Stimulated activated CD4-positive, alpha-beta T cell treated with anti-CD3 and anti-CD28 coated beads, TNF-alpha, amount 100 ng/mL, for 48 hours (primary cell): ENCODE measurements around the gene SCRN3.
"Not testable (repeated sequence)": the region's sequence is repeated elsewhere in the genome, so short reads cannot be mapped to it uniquely, and the experiment has no call there.

Experiments
- DNase-seq, 3 donors: peaks; one replicate each; pipeline ENCODE4 v3.0.0-alpha.2; 2020; ENCODE audit warnings: low read depth in 3 of 3

Gene SCRN3, protein sequence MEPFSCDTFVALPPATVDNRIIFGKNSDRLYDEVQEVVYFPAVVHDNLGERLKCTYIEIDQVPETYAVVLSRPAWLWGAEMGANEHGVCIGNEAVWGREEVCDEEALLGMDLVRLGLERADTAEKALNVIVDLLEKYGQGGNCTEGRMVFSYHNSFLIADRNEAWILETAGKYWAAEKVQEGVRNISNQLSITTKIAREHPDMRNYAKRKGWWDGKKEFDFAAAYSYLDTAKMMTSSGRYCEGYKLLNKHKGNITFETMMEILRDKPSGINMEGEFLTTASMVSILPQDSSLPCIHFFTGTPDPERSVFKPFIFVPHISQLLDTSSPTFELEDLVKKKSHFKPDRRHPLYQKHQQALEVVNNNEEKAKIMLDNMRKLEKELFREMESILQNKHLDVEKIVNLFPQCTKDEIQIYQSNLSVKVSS

DNA sequence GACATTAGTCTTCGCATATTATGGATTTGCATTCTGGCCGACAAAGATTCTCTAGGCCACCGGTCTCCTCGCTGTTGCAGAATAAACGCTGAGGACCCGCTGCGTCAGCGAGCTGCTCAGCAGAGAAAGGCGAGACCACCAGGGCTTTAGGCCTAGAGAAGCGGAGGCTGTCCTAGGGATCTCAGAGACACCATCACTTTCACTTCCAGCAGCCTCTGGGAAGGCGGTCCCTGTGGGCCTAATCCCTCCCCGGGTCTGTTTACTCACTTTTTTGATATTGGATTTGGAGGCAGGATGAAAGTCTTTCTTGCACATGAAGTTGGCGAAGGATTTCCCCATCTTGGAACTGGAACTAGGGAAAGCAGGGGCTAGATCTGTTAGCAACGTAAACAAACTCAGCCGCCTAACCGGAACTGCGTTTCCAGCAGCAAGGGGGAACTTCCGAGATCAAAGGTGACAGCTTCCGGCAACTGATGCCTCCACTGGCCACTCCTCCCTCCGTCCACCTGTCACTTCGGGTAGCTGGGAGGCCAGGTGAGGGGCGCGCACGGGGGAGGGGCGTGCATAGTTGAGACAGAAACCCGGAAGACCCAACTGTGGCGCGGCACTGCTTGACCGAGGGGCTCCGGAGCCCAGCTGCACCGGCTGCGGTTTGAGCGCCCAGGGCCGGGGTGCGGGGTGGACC is at the start of gene SCRN3:
Gene SCRN3, plus strand, starts transcription at position 447 of the 685 bp plus-strand sequence. CDS start 2,554 bp downstream, outside the sequence.
- peak; percentile 43 to 61 (median 60) for DNase-seq

DNA sequence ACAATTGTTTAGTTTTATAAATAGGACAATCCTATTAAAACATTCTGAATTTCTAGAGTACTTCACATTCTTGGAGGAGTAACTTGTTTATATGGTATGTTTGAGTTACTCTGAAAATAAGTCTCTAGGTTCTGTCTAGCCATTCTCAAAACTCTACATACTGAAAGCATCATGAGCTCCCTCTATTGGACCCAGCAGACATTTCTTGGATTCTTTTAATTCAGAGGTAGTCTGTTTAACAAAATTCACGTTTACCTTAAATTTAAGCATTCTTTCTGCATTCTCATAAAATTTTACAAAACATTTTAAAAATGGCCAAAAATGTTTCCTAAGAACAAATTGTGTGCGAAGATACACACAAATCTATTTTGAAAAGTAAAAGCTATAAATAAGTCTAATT is 45.5 kb upstream of the SCRN3 start:
- DNase-seq = no peak

DNA sequence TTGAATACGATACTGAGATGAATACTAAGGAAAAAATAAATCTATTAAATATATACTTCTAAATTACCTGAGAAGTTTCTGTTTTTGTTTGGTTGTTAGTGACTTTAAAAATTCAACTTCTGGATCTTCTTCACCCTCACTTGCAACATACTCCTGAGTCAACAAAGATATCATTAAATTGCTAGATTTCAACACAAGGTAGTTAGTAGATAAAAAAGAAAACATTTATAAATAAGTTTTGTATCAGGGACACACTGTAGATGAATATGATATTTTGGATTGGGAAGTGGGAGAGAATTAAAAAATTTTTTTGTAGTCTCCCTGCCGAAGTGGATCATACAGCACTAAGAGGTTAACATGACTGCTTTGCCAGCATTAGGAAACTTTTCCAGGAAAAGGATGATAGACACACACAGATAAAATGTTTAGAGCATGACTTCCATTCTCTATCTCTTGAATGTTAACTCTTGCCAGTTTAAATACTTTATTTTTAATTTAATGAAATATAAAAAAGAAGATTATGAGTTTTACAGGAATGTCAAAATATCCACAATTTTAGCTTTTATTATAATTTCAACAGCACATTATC is 44.8 kb upstream of the SCRN3 start:
- DNase-seq = no peak

DNA sequence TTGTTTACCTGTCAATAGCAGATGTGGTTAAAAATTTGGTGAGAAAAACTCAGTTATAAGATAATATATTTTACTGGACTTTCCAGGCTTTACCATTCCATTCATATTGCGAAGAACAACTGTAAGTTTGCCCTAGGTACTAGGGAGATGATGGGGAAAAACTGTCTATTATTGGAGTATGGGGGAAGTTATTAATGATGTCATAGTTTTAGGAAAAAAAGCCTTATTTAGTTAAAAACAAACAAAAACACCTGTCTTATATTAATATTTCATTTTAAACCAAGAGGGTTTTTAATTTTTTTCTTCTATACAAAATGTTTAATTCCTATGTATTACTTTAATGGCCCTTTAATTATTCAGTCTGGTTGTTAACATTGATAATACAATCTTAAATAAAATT is 42.5 kb upstream of the SCRN3 start:
- no peak for DNase-seq

DNA sequence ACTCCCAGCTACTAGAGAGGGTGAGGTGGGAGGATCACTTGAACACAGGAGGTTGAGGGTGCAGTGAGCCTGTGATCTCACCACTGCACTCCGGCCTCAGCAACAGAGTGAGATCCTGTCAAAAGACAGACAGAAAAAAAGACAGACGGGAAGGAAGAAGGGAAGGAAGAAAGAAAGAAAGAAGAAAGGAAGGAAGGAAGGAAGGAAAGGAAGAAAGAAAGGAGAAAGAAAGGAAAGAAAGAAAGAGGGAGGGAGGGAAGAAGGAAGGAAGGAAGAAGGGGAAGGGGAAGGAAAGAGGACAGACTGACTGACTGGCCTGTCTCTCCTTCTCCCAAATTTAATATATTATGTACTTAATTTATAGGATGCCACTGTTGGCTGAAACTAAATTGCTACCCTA is 39.2 kb upstream of the SCRN3 start:
- no peak for DNase-seq

DNA sequence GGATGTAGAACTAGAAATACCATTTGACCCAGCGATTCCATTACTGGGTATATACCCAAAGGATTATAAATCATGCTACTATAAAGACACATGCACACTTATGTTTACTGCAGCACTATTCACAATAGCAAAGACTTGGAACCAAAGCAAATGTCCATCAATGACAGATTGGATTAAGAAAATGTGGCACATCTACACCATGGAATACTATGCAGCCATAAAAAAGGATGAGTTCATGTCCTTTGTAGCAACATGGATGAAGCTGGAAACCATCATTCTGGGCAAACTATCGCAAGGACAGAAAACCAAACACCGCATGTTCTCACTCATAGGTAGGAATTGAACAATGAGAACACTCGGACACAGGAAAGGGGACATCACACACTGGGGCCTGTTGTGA is 35.9 kb upstream of the SCRN3 start:
- not testable (repeated sequence) for DNase-seq

DNA sequence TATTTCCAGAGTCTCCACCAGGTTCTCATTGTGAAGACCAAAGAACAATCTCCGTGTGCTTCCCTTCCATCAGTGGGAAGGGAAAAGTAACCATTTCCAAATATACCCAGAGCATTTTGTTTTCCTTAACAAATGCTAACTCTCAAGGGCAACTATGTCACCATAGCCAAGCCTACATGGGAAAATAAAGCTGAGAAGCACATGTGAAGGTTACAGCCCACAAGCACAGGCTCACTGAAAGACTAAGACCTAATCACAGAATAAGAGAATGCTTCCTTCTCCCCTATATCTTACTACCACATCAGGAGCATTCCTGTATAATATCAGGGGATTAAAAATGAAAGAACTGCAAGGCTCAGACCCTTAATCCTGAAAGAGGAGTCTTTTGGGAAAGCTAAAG is 32.6 kb upstream of the SCRN3 start:
- DNase-seq = no peak

DNA sequence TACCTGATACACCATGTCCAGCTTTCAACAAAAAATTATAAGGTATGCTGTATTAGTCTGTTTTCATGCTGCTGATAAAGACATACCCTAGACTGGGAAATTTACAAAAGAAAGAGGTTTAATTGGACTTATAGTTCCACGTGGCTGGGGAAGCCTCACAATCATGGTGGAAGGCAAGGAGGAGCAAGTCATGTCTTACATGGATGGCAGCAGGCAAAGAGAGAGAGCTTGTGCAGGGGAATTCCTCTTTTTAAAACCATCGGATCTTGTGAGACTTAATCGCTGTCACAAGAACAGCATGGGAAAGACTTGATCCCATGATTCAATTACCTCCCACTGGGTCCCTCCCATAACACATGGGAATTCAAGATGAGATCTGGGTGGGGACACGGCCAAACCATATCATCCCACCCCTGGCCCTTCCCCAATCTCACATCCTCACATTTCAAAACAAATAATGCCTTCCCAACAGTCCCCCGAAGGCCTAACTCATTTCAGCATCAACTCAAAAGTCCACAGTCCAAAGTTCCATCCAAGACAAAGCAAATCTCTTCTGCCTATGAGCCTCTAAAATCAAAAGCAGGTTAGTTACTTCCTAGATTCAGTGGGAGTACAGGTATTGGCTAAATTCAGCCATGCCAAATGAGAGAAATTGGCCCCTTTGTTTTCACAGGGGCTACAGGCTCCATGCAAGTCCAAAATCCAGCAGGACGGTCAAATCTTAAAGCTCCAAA is 31.9 kb upstream of the SCRN3 start:
- not testable (repeated sequence) for DNase-seq

DNA sequence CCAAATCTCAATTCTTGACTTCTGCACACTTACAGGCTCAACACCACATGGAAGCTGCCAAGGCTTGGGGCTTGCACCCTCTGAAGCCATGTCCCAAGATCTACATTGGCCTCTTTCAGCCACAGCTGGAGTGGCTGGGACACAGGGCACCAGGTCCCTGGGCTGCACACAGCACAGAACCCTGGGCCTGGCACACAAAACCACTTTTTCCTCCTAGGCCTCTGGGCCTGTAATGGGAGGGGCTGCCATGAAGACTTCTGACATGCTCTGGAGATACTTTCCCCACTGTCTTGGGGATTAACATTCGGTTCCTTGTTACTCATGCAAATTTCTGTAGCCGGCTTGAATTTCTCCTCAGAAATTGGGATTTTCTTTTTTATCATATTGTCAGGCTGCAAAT is 30.9 kb upstream of the SCRN3 start:
- DNase-seq = no peak

DNA sequence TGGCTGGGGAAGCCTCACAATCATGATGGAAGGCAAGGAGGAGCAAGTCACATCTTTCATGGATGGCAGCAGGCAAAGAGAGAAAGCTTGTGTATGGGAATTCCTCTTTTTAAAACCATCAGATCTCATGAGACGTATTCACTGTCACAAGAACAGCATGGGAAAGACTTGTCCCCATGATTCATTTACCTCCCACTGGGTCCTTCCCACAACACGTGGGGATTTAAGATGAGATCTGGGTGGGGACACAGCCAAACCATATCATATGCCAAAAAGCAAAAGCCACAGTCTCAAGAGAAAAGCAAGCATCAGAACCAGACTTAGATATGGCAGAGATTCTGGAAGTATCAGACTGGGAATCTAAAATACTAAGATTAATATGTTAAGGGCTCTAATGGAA is 30.0 kb upstream of the SCRN3 start:
- no peak for DNase-seq

DNA sequence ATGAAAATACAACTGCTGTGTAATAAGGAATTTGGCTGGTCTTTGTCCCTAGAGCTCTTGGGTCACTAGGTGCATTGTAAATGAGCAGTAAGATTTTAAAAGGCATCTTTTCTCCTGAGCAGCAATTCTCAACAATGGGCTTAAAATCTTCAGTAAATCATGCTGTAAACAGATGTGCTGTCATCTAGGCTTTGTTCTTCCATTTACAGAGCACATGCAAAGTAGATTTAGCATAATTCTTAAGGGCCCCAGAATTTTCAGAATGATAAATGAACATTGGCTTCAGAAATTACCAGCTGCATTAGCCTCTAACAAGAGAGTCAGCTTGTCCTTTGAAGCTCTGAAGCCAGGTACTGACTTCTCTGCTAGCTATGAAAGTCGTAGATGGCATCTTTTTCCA is 26.8 kb upstream of the SCRN3 start:
- no peak for DNase-seq

DNA sequence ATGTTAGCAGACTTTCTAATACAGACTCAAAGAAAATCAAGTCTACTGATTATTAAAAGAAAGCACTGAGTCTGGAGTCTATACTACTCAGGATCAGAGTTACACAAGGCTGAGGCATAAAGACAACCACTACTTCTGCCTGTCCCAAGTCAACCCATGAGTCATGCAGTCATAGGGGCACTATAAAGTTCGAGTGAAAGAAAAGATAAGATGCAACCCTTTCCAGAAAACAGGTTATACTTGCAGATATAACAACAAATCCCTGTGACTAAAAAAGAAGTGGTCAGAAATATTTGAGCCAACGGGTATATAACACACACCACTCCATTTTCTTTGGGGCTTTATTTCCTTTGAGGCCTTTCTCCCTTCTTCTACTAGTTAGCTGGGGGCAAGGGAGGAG is 18.6 kb upstream of the SCRN3 start:
- no peak for DNase-seq

DNA sequence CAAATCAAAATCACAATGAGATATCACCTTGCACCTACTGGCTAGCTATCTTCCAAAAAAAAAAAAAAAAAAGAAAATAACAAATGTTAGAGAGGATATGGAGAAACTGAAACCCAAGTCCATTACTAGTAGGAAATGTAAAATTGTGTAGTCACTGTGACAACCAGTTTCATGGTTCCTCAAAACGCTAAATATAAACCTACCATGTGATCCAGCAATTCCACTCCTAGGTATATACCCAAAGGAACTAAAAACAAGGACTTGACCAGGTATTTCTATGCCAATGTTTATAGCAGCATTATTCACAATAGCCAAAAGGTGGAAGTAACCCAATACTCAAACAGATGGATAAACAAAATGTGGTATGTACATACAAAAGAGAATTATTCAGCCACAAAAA is 11.7 kb upstream of the SCRN3 start:
- DNase-seq = no peak

DNA sequence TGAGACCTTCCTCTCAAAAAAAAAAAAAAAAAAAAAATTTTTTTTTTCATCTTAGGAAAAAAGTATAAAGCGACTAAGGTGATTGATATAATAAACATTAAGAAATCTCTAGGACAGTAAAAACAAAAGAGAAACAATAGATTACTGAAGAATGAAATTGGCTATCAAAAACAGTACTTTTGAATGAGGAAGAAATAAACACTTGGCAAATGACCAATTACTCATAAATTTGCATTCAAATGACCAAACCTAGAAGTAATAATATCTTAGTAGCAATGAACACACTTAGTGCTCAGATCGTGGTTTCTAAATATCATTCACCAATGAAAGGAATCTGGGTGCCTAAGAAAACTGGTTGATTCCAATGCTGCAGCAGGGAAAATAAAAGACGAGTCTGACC is 10.3 kb upstream of the SCRN3 start:
- no peak for DNase-seq

DNA sequence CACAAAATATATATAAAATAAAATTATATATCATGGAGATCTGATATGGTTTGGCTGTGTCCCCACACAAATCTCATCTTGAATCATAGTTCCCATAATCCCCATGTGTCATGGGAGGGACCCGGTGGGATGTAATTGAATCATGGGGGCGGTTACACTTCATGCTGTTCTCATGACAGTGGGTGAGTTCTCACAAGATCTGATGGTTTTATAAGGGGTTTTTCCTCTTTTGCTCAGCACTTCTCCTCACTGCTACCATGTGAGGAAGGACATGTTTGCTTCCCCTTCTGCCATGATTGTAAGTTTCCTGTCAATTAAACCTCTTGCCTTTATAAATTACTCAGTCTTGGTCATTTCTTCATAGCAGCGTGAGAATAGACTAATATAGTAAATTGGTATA is 6.8 kb upstream of the SCRN3 start:
- not testable (repeated sequence) for DNase-seq

DNA sequence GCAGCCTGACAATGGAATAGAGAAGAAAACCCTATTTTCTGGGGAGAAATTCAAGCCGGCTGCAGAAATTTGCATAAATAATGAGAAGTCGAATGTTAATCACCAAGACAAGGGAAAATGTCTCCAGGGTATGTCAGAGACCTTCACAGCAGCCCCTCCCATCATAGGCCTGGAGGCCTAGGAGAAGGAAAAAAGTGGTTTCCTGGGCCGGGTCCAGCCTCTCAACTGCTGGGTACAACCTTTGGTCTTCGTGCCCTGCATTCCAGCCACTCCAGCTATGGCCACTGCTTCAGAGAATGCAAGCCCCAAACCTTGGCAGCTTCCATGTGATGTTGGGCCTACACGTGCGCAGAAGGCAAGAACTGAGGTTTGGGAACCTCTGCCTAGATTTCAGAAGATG is 6.0 kb upstream of the SCRN3 start:
- DNase-seq = no peak

DNA sequence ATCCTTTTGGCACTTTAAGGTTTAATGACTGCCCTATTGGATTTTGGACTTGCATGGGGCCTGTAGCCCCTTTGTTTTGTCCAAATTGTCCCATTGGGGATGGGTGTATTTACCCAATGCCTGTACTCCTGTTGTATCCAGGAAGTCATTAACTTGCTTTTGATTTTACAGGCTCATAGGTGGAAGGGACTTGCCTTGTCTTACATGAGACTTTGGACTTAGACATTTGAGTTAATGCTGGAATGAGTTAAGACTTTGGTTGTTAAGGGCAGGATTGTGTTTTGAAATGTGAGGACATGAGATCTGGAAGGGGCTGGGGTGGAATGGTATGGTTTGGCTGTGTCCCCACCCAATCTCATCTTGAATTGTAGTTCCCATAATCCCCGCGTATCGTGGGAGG is 5.2 kb upstream of the SCRN3 start:
- DNase-seq = not testable (repeated sequence)

DNA sequence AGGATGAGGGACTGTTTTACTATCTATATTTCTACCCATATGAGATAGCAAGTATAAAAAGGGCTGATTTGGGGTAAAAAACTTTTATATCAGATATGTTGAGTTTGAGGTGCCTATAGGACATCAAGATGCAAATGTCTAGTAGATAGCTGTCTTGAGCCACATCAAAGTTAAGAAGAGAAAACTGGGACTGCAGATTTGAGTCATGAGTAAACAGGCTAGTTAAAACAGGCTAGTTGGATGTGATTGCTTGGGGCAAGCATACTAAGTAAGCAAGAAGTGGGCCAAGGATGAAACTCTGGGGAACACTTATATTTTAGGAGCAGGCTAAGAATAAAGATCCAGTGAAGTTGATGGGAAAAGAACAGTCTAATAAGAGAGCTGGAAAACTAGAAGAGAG is 2.8 kb upstream of the SCRN3 start:
- DNase-seq = no peak

DNA sequence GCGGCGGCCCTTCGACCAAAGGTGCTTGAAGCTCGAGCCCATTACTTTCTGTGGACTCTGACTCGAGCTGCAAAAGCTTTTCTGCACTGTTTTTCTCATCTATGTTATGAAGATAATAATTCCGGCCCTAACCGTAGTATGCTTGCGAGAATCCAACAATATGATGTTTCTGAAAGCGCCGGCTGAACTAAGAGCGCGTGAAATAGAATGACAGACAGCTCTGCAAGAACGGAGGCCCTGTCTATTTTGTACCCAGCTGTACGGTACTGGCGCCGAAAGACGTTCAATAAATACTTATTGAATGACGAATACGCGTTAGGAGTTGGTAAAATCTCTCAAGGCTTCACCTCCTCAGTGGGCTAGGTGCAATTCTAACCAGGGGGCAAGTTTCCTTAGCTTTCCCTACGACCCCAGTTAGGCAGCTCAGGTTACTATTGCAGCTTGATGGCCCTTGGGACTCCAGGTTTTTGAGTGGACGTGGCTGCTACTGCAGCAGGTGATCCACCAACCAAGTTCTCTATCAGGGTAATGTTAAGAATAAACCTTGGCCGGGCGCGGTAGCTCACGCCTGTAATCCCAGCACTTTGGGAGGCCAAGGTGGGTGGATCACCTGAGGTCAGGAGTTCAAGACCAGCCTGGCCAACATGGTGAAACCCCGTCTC is 570 bp downstream of the SCRN3 start:
- no peak for DNase-seq

DNA sequence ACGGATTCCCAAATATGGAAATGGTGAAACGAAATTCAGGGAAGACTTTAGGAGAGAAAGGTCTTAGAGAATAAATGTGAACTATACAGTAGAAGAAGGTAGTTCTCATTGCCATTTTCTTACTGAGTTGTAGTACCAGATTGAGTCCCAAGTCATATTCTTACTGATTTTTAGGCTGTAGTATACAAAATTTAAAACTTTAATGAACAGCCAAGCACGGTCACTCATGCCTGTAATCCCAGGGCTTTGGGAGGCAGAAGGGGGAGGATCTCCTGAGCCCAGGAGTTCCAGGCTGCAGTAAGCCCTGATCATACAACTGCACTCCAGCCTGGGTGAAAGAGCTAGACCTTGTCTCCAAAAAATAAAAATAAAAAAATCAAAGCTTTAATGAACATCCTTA is 2.2 kb downstream of the SCRN3 start:
- no peak for DNase-seq

DNA sequence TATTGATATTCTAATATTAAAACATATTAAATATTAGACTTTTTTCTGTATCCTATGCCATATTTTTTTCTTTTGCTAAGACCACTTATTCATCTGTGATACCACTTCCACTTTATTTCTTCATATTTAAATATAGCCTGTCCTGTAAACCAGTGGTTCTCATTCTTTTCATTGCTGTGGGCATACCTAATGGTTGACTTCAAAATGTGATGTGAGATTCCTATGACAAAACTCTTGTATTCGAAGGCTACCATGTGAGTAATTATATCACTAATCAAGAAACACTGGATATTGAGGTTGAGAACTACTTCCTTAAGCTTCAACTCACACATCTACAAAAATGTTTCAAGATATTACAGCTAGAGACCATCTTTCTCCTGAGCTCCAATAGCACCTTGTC is 3.6 kb downstream of the SCRN3 start:
- DNase-seq = no peak

DNA sequence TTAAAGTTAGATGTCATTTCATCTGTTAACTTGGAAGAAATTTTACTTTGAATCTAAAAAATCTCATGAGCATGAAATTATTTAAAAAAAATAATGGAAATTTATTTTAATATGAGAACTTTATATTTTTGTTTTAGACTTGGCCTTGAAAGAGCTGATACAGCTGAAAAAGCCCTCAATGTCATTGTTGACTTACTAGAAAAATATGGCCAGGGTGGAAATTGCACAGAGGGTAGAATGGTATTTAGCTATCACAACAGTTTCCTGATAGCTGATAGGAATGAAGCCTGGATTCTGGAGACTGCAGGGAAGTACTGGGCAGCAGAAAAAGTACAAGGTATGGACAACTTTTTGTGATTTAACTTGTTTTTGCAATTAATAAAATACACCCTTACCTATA is 5.3 kb downstream of the SCRN3 start:
- DNase-seq = no peak
